Liver (tissue), 2 donors: ENCODE measurements around the gene IL1RAPL1.

ENCODE experiments used
- RAD21 ChIP-seq, 2 donors: IDR thresholded peaks; 2 replicates each; pipeline ENCODE4 v1.6.1; 2016; ENCODE audit warnings: antibody characterized with exemption in 2 of 2, mild to moderate bottlenecking in 2 of 2
- REST ChIP-seq: IDR thresholded peaks from 2 replicates; pipeline ENCODE4 v1.6.1; 2016; ENCODE audit warnings: antibody characterized with exemption, mild to moderate bottlenecking
- TAF1 ChIP-seq: conservative IDR thresholded peaks from 2 replicates; pipeline ENCODE4 v1.6.1; 2016; ENCODE audit warnings: antibody characterized with exemption, mild to moderate bottlenecking
- YY1 ChIP-seq: IDR thresholded peaks from 2 replicates; pipeline ENCODE4 v1.6.1; 2016; ENCODE audit warnings: antibody characterized with exemption, mild to moderate bottlenecking
- donor health status: healthy.

DNA sequence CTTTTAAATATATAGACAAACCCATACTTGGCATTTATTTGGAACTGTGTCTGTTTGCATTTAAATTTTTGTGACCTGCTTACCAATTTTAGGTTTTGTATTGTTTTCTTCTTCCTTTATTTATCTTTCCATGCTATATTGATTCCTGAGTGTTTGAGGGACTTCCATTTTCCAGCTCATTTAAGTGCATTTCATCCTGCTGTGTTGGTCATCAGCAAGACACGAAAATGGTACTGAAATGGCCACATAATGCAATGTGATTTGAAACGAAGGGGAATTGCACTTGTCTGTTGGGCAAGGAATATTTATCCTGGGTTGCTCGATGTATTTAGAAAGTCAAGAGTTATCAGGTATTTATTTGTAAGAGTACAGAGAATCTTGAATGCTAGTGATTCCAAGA is 1103.8 kb downstream of the IL1RAPL1 start:
- no peak for TF ChIP-seq REST
- TF ChIP-seq TAF1 = no peak
- no peak for TF ChIP-seq RAD21 (IDR thresholded peaks at IDR 0.05)
- no peak for TF ChIP-seq YY1
